CD4-positive, alpha-beta T cell treated with Interferon gamma for 1 hour (primary cell): ENCODE measurements around the gene PIK3C3.
"Not testable (repeated sequence)": the region's sequence is repeated elsewhere in the genome, so short reads cannot be mapped to it uniquely, and the experiment has no call there.

ENCODE experiments used
- DNase-seq: peaks from one replicate; pipeline ENCODE4 v3.0.0-alpha.2; 2020

PIK3C3 gene

GRCh38 chr18:42025974-42026625 lies 71.1 kb downstream of the PIK3C3 start:
- no peak for DNase-seq

DNA sequence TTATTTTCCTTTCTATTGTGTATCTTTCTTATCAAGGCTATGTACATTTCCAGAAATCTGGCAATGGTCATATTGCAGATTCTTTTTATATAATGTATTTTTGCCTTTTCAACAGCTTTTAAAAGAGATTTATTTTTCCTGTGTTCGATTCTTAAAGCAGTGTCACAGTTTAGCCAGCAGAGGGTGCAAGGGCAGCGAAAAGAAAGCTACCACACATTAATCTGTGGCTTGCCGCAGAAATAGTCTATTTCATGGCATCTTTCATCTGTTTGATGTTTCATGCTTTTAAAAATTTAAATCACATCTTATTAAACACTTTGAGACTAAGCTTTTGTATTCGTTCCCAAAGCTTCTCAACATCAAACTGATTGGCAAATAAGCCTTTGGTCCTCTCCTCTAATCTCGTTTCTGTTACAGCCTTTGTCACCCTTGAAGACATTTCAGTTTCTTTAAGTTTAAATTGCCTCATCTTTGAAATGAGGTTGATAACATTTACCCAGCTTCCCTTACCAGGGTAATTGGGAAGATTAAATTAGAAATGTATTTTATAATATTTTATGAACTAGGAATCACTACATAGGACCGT lies 73.3 kb downstream of the PIK3C3 start:
- DNase-seq = peak; percentile 6

- DNase-seq = no peak
Measured at GRCh38 chr18:42029092-42029491, 74.1 kb downstream of the PIK3C3 start.

DNA sequence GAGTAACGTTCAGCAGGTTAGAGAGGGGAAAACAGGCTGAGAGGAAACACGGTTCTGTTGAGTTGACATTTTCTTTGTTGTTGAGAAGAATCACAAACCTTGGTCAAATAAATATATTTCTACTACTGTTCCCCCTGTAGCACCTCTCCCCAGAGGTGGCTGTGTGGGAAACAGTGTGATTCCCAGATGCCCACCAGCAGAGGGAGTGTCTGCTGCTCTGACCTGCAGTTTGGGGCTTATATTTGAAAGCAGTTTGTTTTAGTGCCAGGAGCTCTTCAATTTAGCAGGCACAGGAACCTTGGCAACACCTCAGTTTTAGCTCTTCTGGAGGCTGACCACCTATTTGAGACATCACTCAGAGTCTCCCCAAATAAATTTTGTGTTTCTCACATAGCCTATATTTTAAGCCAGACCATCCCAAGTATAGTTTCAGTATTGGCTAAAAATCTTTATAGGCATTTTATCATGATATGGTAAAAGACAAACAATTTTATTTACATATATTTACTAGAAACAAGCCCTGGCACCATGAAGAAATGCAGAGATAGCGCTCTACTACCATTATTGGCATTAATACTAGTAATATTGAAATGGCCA lies 75.7 kb downstream of the PIK3C3 start:
- DNase-seq = no peak

DNA sequence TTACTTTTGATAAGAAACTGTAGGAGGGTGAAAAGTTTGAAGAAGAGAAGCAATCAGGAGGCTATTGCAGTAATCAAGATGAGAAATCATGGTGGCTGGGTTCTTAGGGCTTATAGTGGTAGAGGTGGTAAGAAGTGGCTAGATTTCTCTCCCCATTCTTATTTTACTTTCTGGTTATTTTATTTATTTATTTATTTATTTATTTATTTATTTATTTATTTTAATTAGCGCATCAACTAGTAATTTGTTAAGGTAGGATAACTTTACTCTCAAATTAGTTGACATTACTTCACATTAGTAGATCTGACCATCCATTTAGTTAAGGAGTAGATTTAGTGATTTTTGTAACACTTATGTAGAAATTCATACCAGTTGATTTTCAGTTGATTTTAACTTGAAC lies 77.4 kb downstream of the PIK3C3 start:
- no peak for DNase-seq

DNA sequence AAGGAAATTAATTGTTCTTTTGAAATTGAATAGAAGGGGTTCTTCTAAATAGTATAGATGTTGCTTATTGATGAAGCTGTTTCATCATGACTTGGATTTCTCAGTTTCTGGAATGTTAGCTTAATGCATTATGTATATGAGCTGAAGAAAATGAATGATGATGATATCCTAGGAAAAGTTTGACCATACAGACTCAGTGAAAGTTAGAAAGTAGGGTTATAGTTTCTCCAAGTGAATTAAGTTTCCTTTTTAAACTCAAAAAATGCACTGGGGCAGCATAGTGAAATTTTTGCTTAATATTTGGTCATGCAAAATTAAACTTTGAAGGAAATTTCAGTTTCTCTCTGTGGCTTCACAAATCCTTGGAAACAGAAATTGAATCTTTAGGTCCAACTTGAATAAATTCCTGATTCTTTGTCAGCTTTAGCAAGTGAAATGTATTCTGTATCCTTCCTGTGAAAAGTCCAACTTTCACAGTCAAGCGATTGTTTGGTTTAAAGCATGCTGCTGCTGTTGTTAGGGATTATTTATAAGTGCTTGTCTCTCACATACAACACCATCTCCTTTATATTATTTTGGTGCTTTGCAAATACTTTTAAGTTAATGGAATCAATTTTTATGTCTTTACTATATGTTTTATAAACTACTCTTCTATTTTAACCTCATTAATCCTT lies 78.2 kb downstream of the PIK3C3 start:
- DNase-seq = no peak

GRCh38 chr18:42038936-42039335 lies 83.9 kb downstream of the PIK3C3 start:
- no peak for DNase-seq

- no peak for DNase-seq
Measured at GRCh38 chr18:42039396-42039795, 84.4 kb downstream of the PIK3C3 start.

DNA sequence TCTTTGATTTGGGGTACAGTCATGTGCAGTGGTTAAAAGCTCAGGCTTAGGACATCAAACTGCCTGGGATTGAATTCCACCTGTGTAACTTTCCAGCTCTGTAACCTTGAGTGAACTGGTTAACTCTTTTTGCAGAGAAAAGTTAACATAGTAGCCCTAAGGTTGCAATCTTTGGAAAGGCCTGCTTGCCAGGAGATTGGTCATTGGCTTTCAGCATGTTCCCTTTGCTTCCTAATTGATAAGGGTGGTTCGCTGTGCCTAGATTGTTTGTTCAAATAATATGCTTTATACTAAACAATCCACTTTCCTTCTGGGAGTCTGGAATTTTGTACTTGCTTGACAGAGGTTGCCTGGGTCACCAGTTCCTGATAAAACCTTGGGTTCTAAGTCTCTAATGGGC lies 86.8 kb downstream of the PIK3C3 start:
- no peak for DNase-seq

- no peak for DNase-seq
Measured at GRCh38 chr18:42045346-42045745, 90.3 kb downstream of the PIK3C3 start.

DNA sequence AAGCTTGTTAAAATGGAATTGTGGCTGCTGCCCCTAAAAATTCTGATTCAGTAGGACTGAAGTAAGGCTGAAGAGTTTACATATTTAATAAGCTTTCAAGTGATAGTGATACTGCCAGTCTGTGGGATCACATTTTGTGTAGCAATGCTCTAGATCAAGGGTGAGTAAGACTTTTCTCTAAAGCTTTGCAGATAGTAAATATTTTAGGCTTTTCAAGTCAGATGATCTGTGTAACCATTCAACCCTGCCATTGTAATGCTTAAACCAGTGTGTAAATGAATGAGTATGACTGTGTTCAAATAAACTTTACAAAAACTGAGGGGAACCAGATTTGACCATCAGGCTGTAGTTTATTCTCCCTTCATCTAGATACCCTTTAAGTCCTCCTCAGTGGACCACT lies 92.7 kb downstream of the PIK3C3 start:
- DNase-seq = no peak

DNA sequence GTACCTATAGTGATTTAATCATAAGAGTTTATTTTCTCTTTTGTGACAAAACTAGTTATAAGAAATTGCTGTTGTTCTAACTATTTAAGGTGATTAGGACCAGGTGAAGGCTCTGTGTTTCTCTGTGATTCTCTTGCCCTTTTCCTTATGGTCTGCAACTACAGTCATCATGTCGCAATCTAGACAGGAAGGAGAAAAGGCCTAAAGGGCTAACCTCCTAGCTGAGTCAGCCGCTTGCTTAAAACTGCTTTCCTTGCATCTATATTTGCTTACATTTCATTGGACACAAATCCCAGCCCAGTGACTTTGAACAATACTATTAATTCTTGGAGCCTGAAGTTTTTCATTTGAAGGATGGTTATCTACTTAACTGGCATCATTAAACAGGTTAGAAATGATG lies 93.1 kb downstream of the PIK3C3 start:
- no peak for DNase-seq

DNA sequence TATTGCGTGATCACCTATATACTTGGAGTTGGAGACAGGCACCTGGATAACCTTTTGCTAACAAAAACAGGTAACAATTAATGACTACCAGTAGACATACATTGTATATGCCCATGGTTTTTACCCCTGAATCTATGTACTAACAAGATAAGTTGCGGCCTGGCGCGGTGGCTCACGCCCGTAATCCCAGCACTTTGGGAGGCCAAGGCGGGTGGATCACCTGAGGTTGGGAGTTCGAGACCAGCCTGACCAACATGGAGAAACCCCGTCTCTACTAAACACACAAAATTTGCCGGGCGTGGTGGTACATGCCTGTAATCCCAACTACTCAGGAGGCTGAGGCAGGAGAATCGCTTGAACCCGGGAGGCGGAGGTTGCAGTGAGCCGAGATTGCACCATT lies 94.5 kb downstream of the PIK3C3 start:
- not testable (repeated sequence) for DNase-seq

DNA sequence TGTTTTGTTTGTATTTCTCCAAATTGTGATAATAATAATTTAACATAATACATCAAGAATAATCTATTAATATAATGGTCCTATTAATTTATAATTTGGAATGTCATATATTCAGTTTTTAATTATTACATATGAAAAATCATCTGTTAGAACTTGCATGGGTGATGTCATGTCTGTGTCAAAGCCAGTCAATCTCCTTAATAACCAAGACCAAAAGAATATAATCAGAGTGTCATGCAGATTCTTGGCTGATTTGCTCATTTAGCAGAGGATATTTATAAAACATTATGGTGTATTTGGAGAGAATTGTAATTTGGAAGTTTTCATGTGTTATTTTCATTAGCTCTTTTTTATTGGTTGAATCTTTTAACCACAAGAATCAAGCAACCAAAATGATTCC lies 96.4 kb downstream of the PIK3C3 start:
- DNase-seq = no peak

DNA sequence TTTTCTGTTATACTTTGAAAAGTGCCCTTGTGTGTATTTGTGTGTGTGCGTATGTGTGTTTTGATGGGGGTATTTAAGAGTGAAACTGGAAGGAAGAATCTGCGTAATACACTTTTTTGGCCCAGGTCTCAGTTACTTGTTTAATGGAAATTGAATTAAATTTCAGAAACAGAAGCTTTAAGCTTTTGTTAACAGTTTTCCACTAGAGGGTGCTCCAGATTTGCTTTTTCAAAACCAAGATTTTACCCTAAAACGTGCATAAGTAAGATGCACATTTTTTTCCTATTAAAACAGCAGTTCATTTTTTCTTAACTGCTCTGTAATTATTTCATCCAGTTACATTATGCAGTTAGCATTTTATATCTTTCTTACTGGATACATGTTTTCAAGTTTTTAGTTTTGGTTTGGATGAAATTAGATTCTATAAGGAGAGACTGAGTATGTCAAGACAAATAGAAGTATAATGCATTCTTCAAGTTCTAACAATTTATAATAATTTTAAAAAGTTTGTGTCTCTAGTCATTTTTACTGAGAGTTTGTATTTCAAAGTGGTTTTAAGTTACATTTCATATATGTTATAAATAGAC lies 97.2 kb downstream of the PIK3C3 start:
- DNase-seq = no peak

GRCh38 chr18:42053188-42053781 lies 98.3 kb downstream of the PIK3C3 start:
- peak; percentile 28 for DNase-seq

GRCh38 chr18:42064109-42064508 lies 109.1 kb downstream of the PIK3C3 start:
- DNase-seq = no peak

- no peak for DNase-seq
Measured at GRCh38 chr18:42067518-42067917, 112.5 kb downstream of the PIK3C3 start.

DNA sequence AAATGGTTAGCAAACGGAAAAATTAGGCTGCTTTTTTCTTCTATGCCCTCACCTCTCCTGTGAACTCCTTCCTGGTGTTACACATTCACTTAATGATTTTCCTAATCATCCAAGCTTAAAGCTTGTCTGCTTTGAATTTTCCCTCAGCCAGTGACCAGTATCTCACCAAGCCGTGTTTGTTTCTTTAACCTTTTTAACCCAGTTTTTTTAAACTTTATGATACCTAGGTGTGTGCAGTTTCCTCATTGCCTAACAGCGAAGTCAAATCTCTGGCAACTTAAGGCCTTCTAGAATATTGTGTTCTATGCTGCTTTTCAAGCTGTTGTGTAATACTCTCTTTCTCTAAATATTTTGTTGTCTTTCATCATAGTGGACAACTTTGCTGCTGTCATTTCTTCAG lies 113.0 kb downstream of the PIK3C3 start:
- no peak for DNase-seq

DNA sequence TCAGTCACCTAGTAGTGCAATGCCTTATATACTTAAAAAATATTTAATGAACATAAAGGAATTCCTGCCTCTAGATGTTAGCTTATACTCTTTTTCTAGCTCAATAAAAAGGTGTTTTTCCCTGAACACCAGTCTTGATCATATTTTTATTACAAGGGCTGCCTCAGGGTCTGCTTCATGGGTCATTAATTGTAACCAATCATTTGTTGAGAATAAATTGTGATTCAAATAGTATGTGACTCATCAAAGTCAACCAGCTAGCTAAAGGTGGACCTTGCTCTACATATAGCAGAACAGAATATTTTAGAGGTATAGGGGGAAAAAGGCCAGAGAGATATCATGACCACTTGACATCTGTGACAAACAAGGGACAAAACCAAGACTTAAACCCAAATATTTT lies 114.0 kb downstream of the PIK3C3 start:
- no peak for DNase-seq

GRCh38 chr18:42072407-42072806 lies 117.4 kb downstream of the PIK3C3 start:
- no peak for DNase-seq

DNA sequence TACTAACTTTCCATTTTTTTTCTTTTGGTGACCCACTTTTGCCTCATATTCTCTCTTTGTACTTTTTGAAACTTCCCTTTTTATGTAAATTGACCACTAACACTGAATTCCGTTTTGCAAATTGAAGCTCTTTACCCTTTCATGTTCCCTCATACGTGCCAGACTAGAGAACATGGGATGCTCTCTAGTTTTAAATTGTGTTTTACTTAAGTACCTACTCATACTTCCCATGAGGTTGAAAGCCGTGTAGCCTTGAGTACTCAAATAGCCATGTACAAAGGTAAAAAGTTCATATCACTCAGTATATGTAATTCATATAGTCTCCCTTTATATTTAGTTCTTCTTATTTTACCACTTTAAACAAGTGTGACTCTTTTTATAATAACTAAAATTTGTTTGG lies 119.7 kb downstream of the PIK3C3 start:
- no peak for DNase-seq

GRCh38 chr18:42078711-42079110 lies 123.7 kb downstream of the PIK3C3 start:
- no peak for DNase-seq
